MCF 10A (cell line): Measurements from ENCODE around the gene RESF1. TPM values are rescaled to one million over a fixed set of nuclear protein-coding genes. Genes with fewer than 3 reads are reported as not detected.

Experiments used
- BruUV-seq: library from RNA; stranded (reverse); fragments of 400-500 nt; replicated peaks from 2 replicates; lab custom pipeline; 2021; lab: Mats Ljungman, UMichigan
- CTCF ChIA-PET: fragments of 300-600 bp; sonication (Branson Sonifier 250); formaldehyde crosslinking; extraction: SDS; loops from one replicate; lab custom pipeline; 2021; ENCODE audit warnings: antibody characterized with exemption, inconsistent platforms; lab: Yijun Ruan, JAX
- POLR2A ChIA-PET: fragments of 300-600, 350-650 bp; sonication (Branson Sonifier 250); formaldehyde crosslinking; extraction: SDS; loops from one replicate; lab custom pipeline; 2020; ENCODE audit warnings: antibody characterized with exemption, inconsistent platforms; lab: Yijun Ruan, JAX
- DNase-seq: peaks from one replicate; pipeline ENCODE4 v3.0.0-alpha.2; 2018; ENCODE audit not compliant: unreplicated experiment
- H3K27ac Mint-ChIP-seq: one replicate; pipeline ENCODE4 v1.8.0; 2022; ENCODE audit warnings: mild to moderate bottlenecking, low read depth, mixed read lengths; ENCODE audit not compliant: unreplicated experiment
- H3K27me3 Mint-ChIP-seq: one replicate; pipeline ENCODE4 v1.8.0; 2022; ENCODE audit warnings: mixed read lengths; ENCODE audit not compliant: insufficient read depth, unreplicated experiment
- H3K36me3 Mint-ChIP-seq: one replicate; pipeline ENCODE4 v1.8.0; 2022; ENCODE audit warnings: mild to moderate bottlenecking, moderate library complexity, mixed read lengths; ENCODE audit not compliant: insufficient read depth, unreplicated experiment
- H3K4me1 Mint-ChIP-seq: one replicate; pipeline ENCODE4 v1.8.0; 2022; ENCODE audit warnings: mixed read lengths; ENCODE audit not compliant: insufficient read depth, unreplicated experiment
- H3K4me3 Mint-ChIP-seq: one replicate; pipeline ENCODE4 v1.8.0; 2022; ENCODE audit warnings: mild to moderate bottlenecking, moderate library complexity, mixed read lengths; ENCODE audit not compliant: unreplicated experiment
- H3K9me3 Mint-ChIP-seq: one replicate; pipeline ENCODE4 v1.8.0; 2022; ENCODE audit warnings: mixed read lengths; ENCODE audit not compliant: unreplicated experiment
- CTCF ChIP-seq: fragments of 200-600 bp; IDR thresholded peaks from one replicate; pipeline ENCODE4 v1.8.0; 2022; ENCODE audit warnings: antibody characterized with exemption, mild to moderate bottlenecking; ENCODE audit not compliant: unreplicated experiment
- intact Hi-C: fragments of 100-400 bp; cut with micrococcal nuclease; formaldehyde crosslinking; loops from 2 replicates; pipeline ENCODE4 v1.14.1; 2022
- total RNA-seq: library from RNA; stranded (reverse); gene quantifications from 2 replicates; pipeline ENCODE4 v1.2.3, GENCODE V29; 2022

RESF1 gene
- total RNA-seq, 1 experiment from 2014 or later: 14.7 TPM

- CTCF ChIA-PET: interaction anchor here (1.0 to 1.6 kb wide), 4 partner anchors 8 to 362 kb away, joined by 3 to 4 read pairs (median 3); no protein-coding TSS in a partner anchor
Measured at GRCh38 chr12:31950088-31950487, 9.1 kb upstream of the RESF1 start.

GRCh38 chr12:31950492-31950891, 8.7 kb upstream of the RESF1 start:
- intact Hi-C loops: no loop called here
- Mint-ChIP-seq H3K9me3 (peaks cover 10% of the 10 kb centered on the region), H3K27me3 (no peaks in the 10 kb centered on the region), H3K4me1 (no peaks in the 10 kb centered on the region), H3K4me3 (no peak overlapping the region), H3K27ac (no peak overlapping the region), H3K36me3 (no peaks in the 10 kb centered on the region)
- POLR2A ChIA-PET: interaction anchor here (0.6 to 0.7 kb wide), 2 partner anchors 9 to 218 kb away, joined by 3 read pairs; partner anchors contain the start of gene RESF1
- CTCF ChIA-PET: interaction anchor here (1.0 to 1.6 kb wide), 4 partner anchors 8 to 362 kb away, joined by 3 to 4 read pairs (median 3); no protein-coding TSS in a partner anchor
- DNase-seq: no peak
- TF ChIP-seq CTCF: no peak
- no TSS peak for BruUV-seq

More at GRCh38 chr12:31950088-31950487, 9.1 kb upstream of the RESF1 start:
- Mint-ChIP-seq H3K27ac (no peak overlapping the region), H3K27me3 (no peaks in the 10 kb centered on the region), H3K9me3 (peaks cover 10% of the 10 kb centered on the region), H3K4me3 (no peak overlapping the region), H3K4me1 (no peaks in the 10 kb centered on the region), H3K36me3 (no peaks in the 10 kb centered on the region)
- POLR2A ChIA-PET: no interaction called here
- intact Hi-C loops: no loop called here
- DNase-seq: no peak
- no peak for TF ChIP-seq CTCF
- BruUV-seq: no TSS peak

- intact Hi-C loops: no loop called here
- ChIA-PET CTCF (interaction anchor here (1.0 to 1.4 kb wide), 3 partner anchors 9 to 361 kb away, joined by 3 to 4 read pairs (median 3); no protein-coding TSS in a partner anchor), POLR2A (interaction anchor here (0.6 to 0.7 kb wide), 2 partner anchors 8 to 218 kb away, joined by 3 read pairs; partner anchors contain the start of gene RESF1)
- no peak overlapping the region for H3K27ac Mint-ChIP-seq
- H3K4me1 Mint-ChIP-seq: no peaks in the 10 kb centered on the region
- no peak for TF ChIP-seq CTCF
- DNase-seq: no peak
- H3K36me3 Mint-ChIP-seq: no peaks in the 10 kb centered on the region
- H3K4me3 Mint-ChIP-seq: no peak overlapping the region
- peaks cover 10% of the 10 kb centered on the region for H3K9me3 Mint-ChIP-seq
- no peaks in the 10 kb centered on the region for H3K27me3 Mint-ChIP-seq
- BruUV-seq: no TSS peak
Measured at GRCh38 chr12:31951008-31951407, 8.2 kb upstream of the RESF1 start.

- CTCF ChIA-PET: no interaction called here
- intact Hi-C loops: no loop called here
Measured at GRCh38 chr12:31951939-31952338, 7.3 kb upstream of the RESF1 start.

More at GRCh38 chr12:31951939-31952338, 7.3 kb upstream of the RESF1 start:
- DNase-seq: no peak
- no TSS peak for BruUV-seq
- Mint-ChIP-seq H3K9me3 (peaks cover 10% of the 10 kb centered on the region), H3K27ac (no peak overlapping the region), H3K4me3 (no peak overlapping the region), H3K36me3 (no peaks in the 10 kb centered on the region), H3K4me1 (no peaks in the 10 kb centered on the region), H3K27me3 (no peaks in the 10 kb centered on the region)
- POLR2A ChIA-PET: no interaction called here
- no peak for TF ChIP-seq CTCF
